RWPE2 (cell line): Measurements from ENCODE around the gene FETUB.
"Not testable (repeated sequence)": the region's sequence is repeated elsewhere in the genome, so short reads cannot be mapped to it uniquely, and the experiment has no call there.

Experiments used
- ATAC-seq: fragments of 200-7000 bp; cut with Tn5 transposase; 3 replicates; pipeline ENCODE4 v1.9.1; 2021; ENCODE audit warnings: low read depth
- DNase-seq: peaks from one replicate; pipeline ENCODE4 v3.0.0-alpha.2; 2020; ENCODE audit warnings: low spot score
- H3K27ac ChIP-seq: fragments of 450-650 bp; 2 replicates; pipeline ENCODE4 v1.5.1; 2017; ENCODE audit warnings: mild to moderate bottlenecking; ENCODE audit not compliant: poor library complexity, severe bottlenecking
- H3K27me3 ChIP-seq: fragments of 250-450 bp; sonication (Bioruptor Pico); 2 replicates; pipeline ENCODE4 v1.5.1; 2021; ENCODE audit warnings: mild to moderate bottlenecking, moderate library complexity; ENCODE audit not compliant: insufficient read depth, poor library complexity, severe bottlenecking
- H3K36me3 ChIP-seq: fragments of 250-450 bp; sonication (Bioruptor Pico); 2 replicates; pipeline ENCODE4 v1.5.1; 2020; ENCODE audit warnings: low read depth, mild to moderate bottlenecking, moderate library complexity
- H3K4me1 ChIP-seq: fragments of 250-450 bp; sonication (Bioruptor Pico); 2 replicates; pipeline ENCODE4 v1.5.1; 2021; ENCODE audit warnings: mild to moderate bottlenecking, moderate library complexity; ENCODE audit not compliant: insufficient read depth, poor library complexity, severe bottlenecking
- H3K4me3 ChIP-seq: fragments of 250-450 bp; sonication (Bioruptor Pico); 2 replicates; pipeline ENCODE4 v1.5.1; 2021; ENCODE audit warnings: mild to moderate bottlenecking, moderate library complexity; ENCODE audit not compliant: severe bottlenecking
- H3K9me3 ChIP-seq: fragments of 250-450 bp; sonication (Bioruptor Pico); 2 replicates; pipeline ENCODE4 v1.5.1; 2021; ENCODE audit warnings: mild to moderate bottlenecking, moderate library complexity; ENCODE audit not compliant: severe bottlenecking
- TF ChIP-seq, protein P1 (sequence below): fragments of 450-650 bp; IDR thresholded peaks from one replicate; pipeline ENCODE4 v1.5.1; 2017; ENCODE audit warnings: mild to moderate bottlenecking, moderate library complexity; ENCODE audit not compliant: poor library complexity, severe bottlenecking

FETUB gene

DNA sequence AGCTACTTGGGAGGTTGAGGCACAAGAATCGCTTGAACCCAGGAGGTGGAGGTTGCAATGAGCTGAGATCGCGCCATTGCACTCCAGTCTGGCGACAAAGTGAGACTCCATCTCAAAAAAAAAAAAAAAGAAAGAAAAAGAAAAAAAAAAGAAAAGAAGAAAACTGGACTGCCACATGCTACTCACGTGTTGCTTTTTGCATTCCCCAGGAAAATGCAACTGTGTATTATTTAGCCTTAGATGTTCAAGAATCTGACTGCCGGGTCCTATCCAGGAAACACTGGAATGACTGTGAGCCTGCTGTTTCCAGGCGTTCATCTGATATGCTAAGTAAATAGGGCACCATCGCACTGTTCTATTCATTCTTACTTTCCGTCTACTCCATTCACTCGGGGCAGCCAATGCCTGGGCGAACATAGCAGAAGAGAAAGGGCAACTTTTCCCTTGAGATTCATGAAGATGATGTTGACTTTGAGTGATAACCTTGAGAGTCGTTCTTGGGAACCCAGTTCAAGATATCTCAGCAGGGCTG lies 47.0 kb downstream of the FETUB start:
- DNase-seq (no peak), ATAC-seq (no peak)
- no peak overlapping the region for H3K27ac ChIP-seq
- H3K9me3 ChIP-seq, result no peaks in the 10 kb centered on the region
- no peaks in the 10 kb centered on the region for H3K36me3 ChIP-seq
- H3K27me3 ChIP-seq, result no peaks in the 10 kb centered on the region
- no peak overlapping the region for H3K4me3 ChIP-seq
- no peaks in the 10 kb centered on the region for H3K4me1 ChIP-seq
- TF ChIP-seq, protein P1, sequence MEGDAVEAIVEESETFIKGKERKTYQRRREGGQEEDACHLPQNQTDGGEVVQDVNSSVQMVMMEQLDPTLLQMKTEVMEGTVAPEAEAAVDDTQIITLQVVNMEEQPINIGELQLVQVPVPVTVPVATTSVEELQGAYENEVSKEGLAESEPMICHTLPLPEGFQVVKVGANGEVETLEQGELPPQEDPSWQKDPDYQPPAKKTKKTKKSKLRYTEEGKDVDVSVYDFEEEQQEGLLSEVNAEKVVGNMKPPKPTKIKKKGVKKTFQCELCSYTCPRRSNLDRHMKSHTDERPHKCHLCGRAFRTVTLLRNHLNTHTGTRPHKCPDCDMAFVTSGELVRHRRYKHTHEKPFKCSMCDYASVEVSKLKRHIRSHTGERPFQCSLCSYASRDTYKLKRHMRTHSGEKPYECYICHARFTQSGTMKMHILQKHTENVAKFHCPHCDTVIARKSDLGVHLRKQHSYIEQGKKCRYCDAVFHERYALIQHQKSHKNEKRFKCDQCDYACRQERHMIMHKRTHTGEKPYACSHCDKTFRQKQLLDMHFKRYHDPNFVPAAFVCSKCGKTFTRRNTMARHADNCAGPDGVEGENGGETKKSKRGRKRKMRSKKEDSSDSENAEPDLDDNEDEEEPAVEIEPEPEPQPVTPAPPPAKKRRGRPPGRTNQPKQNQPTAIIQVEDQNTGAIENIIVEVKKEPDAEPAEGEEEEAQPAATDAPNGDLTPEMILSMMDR, result no peak

DNA sequence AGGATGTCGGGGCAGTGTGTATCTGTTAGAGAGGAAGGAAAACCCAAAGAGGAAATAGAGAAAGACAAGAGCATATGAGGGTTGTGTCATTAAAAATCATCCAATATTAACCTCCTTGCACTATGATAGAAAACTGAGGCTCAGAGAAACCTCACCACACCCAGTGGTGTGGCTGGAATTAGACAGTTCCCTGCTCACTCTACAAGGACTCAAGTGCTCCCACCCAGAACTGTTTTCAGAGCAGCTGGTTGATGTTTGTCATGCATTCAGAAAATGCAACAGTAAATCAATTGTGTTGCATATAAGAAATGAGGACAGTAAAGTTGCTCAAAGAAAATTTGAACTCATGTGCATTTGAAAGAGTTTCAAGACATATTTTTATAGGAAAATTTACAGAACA lies 50.1 kb downstream of the FETUB start:
- ATAC-seq, result not testable (repeated sequence)

DNA sequence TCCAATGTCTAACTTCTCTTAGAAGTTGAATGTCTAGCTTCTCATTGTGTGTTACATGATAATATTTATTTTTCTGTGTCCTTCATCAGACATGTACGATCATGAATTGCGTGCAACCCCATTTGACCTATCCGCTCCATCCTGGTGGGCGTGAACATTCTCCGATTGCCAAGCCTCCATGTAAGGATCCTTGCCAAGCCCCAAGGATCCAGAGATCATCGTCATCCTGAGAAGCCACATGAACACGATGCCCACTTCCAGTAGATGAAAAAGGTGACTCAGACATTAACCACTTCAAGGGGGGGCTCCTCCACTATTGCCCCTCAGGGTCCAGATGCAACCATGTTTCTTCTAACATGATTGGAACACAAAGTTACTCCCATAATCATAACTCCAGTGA lies 51.5 kb downstream of the FETUB start:
- Histone ChIP-seq H3K27ac (no peak overlapping the region), H3K4me3 (no peak overlapping the region), H3K9me3 (no peaks in the 10 kb centered on the region), H3K4me1 (no peaks in the 10 kb centered on the region), H3K36me3 (no peaks in the 10 kb centered on the region), H3K27me3 (no peaks in the 10 kb centered on the region)
- no peak for DNase-seq
- TF ChIP-seq, protein P1, result no peak
- no peak for ATAC-seq

More for the DNA sequence above, 50.1 kb downstream of the FETUB start:
- H3K4me1 ChIP-seq, H3K27me3 ChIP-seq, H3K9me3 ChIP-seq, H3K4me3 ChIP-seq, H3K36me3 ChIP-seq, H3K27ac ChIP-seq, DNase-seq: not testable (repeated sequence)

DNA sequence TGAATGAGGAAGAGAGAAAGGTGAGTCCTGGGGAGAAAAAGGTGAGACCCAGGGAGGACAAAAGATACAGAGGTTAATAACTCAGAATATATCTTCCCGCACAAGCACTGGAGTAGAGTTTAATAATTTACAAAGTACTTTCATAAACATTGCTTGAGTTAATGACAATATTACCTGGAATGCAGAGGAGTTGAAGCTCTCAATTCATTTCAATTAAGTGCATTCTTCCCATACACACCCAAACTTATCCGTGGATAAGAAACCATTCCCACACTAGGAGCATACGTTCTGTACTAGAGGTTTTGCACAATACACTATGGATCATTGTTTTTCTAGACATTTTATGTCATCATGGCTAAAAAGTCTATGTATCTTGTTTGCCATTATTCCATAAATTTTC lies 53.6 kb downstream of the FETUB start:
- TF ChIP-seq, protein P1, result no peak
- no peak for ATAC-seq
- H3K36me3 ChIP-seq, result no peaks in the 10 kb centered on the region

DNA sequence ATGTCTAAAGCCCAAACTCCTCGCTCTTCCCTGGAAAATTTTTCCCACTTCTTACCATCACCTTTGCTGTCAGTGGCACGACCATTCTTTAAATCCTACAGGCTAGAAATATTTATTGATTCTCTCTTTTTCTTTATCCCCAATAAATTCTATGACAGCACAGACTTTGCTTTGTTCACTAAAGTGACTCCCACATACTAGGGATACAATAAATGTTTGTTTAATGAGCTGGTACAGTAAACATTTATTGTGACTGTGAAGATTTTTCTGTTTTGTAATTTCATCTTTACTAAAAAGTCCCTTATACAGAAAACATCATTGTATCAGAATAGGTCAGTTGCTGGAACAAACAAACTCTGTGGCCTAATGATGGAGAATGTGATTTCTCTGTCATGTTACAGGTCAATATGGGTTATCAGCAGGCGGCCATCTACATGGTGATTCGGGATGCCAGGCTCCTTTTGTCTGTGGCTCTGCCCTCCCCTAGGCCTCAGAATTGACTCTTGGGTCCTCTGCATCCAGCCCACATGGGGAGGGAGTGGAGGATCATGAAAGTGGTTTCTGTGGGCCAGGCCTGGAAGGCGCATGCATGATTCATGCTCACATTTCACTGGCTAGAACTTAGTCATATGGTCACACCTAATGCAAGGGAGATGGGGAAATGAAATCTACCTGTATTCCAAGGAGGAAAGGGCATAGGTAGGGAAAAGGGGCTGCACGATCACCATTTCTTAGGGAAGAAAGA lies 54.3 kb downstream of the FETUB start:
- Histone ChIP-seq H3K27me3 (no peaks in the 10 kb centered on the region), H3K27ac (no peak overlapping the region), H3K4me3 (no peak overlapping the region), H3K36me3 (no peaks in the 10 kb centered on the region), H3K4me1 (no peaks in the 10 kb centered on the region), H3K9me3 (no peaks in the 10 kb centered on the region)
- TF ChIP-seq, protein P1, result no peak
- no peak for DNase-seq
- ATAC-seq, result peak; percentile 71; the same call in 2 of the 3 replicates

More for the DNA sequence above, 53.6 kb downstream of the FETUB start:
- Histone ChIP-seq H3K4me1 (no peaks in the 10 kb centered on the region), H3K9me3 (no peaks in the 10 kb centered on the region), H3K27ac (no peak overlapping the region), H3K27me3 (no peaks in the 10 kb centered on the region), H3K4me3 (no peak overlapping the region)
- DNase-seq, result no peak
